Measurements from ENCODE around the gene HSPA1L.

HSPA1L gene

DNA sequence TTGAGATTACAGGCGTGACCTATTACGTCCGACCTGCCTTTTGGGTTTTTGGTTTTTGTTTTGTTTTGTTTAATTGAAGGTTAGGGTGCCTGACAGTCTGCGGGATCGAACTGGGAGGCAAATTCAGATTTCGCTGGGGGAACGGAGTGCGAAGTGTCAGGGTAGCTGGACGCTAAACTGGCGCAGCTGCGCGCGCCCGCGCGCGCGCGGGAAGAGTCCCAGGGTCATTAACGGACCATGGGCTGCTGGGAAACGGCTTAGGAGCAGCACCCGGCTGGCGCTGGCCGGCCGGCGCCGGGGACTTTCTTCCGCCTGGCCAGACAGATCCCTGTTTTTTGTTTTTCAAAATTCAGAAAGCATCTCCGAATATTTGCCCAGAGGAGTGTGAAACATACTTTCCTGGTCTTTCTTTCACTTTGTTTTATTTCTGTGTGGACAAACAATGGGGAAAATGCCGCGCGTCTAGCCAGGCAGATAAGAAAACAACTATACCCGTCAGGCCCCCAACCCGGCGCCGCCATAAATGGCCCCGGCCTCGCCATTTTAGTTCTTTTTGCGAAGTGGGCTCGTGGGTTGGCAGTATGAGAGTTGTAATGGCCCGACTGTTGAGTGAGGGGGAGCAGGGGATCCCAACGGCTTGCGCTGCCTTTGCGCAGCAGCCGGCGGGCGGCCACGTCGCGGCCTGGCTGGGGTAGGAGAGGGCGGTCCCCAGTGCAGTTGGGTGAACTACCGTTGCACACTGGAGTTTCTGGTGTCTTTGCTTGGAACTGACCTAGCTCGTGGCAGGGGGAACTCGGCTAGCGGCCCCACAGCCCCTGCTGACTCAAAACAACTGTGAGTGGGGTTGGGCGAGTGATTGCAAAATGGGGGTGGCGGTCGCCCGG is 19.5 kb upstream of the HSPA1L start (continued):
- TF ChIP-seq, protein P1, sequence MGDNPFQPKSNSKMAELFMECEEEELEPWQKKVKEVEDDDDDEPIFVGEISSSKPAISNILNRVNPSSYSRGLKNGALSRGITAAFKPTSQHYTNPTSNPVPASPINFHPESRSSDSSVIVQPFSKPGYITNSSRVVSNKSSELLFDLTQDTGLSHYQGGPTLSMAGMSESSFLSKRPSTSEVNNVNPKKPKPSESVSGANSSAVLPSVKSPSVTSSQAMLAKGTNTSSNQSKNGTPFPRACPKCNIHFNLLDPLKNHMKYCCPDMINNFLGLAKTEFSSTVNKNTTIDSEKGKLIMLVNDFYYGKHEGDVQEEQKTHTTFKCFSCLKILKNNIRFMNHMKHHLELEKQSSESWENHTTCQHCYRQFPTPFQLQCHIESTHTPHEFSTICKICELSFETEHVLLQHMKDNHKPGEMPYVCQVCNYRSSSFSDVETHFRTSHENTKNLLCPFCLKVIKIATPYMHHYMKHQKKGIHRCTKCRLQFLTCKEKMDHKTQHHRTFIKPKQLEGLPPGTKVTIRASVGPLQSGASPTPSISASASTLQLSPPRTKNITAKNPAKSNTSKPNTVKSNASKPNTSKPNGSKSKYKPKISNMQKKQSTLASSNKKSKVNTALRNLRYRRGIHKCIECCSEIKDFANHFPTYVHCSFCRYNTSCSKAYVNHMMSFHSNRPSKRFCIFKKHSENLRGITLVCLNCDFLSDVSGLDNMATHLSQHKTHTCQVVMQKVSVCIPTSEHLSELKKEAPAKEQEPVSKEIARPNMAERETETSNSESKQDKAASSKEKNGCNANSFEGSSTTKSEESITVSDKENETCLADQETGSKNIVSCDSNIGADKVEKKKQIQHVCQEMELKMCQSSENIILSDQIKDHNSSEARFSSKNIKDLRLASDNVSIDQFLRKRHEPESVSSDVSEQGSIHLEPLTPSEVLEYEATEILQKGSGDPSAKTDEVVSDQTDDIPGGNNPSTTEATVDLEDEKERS (tag by site-specific recombination; IDR thresholded peaks at IDR 0.05), result no peak; the same call in 1 of the 2 replicates
- TF ChIP-seq ZBTB17 (tag by site-specific recombination; IDR thresholded peaks at IDR 0.05), result peak; percentile 84
- no peak for TF ChIP-seq ZNF549 (tag by site-specific recombination; IDR thresholded peaks at IDR 0.05)
- peak; percentile 76 for TF ChIP-seq WT1 (tag by site-specific recombination; IDR thresholded peaks at IDR 0.05)
- TF ChIP-seq ZIC2 (tag by site-specific recombination; IDR thresholded peaks at IDR 0.05), result no peak
- no peak for TF ChIP-seq ZNF837 (tag by site-specific recombination; IDR thresholded peaks at IDR 0.05)
- no peak for TF ChIP-seq SCRT1 (tag by site-specific recombination; IDR thresholded peaks at IDR 0.05; ENCODE audit: borderline replicate concordance)
- TF ChIP-seq ZNF747 (tag by site-specific recombination; IDR thresholded peaks at IDR 0.05), result no peak
- peak; percentile 73; the same call in 1 of the 2 replicates for TF ChIP-seq GLI4 (tag by site-specific recombination; IDR thresholded peaks at IDR 0.05)
- no peak for TF ChIP-seq ZNF211 (tag by site-specific recombination; IDR thresholded peaks at IDR 0.05; ENCODE audit: low read depth)
- TF ChIP-seq ZSCAN23 (tag by site-specific recombination; IDR thresholded peaks at IDR 0.05), result no peak
- TF ChIP-seq, protein P2, sequence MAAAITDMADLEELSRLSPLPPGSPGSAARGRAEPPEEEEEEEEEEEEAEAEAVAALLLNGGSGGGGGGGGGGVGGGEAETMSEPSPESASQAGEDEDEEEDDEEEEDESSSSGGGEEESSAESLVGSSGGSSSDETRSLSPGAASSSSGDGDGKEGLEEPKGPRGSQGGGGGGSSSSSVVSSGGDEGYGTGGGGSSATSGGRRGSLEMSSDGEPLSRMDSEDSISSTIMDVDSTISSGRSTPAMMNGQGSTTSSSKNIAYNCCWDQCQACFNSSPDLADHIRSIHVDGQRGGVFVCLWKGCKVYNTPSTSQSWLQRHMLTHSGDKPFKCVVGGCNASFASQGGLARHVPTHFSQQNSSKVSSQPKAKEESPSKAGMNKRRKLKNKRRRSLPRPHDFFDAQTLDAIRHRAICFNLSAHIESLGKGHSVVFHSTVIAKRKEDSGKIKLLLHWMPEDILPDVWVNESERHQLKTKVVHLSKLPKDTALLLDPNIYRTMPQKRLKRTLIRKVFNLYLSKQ (tag by site-specific recombination; IDR thresholded peaks at IDR 0.05; ENCODE audit: borderline replicate concordance), result no peak
- TF ChIP-seq ZNF843 (tag by site-specific recombination; IDR thresholded peaks at IDR 0.05), result peak; percentile 46; the same call in 1 of the 2 replicates
- TF ChIP-seq BCL11A (tag by site-specific recombination; IDR thresholded peaks at IDR 0.05; ENCODE audit: low read depth), result peak; percentile 93
- TF ChIP-seq, protein P3, sequence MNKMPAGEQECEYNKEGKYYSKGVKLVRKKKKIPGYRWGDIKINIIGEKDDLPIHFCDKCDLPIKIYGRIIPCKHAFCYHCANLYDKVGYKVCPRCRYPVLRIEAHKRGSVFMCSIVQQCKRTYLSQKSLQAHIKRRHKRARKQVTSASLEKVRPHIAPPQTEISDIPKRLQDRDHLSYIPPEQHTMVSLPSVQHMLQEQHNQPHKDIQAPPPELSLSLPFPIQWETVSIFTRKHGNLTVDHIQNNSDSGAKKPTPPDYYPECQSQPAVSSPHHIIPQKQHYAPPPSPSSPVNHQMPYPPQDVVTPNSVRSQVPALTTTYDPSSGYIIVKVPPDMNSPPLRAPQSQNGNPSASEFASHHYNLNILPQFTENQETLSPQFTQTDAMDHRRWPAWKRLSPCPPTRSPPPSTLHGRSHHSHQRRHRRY (tag by site-specific recombination; IDR thresholded peaks at IDR 0.05), result no peak
- TF ChIP-seq ZNF221 (tag by site-specific recombination; IDR thresholded peaks at IDR 0.05; ENCODE audit: borderline replicate concordance), result no peak
- no peak for TF ChIP-seq ZFP3 (tag by site-specific recombination; IDR thresholded peaks at IDR 0.05; ENCODE audit: low read depth)
- TF ChIP-seq, protein P4, sequence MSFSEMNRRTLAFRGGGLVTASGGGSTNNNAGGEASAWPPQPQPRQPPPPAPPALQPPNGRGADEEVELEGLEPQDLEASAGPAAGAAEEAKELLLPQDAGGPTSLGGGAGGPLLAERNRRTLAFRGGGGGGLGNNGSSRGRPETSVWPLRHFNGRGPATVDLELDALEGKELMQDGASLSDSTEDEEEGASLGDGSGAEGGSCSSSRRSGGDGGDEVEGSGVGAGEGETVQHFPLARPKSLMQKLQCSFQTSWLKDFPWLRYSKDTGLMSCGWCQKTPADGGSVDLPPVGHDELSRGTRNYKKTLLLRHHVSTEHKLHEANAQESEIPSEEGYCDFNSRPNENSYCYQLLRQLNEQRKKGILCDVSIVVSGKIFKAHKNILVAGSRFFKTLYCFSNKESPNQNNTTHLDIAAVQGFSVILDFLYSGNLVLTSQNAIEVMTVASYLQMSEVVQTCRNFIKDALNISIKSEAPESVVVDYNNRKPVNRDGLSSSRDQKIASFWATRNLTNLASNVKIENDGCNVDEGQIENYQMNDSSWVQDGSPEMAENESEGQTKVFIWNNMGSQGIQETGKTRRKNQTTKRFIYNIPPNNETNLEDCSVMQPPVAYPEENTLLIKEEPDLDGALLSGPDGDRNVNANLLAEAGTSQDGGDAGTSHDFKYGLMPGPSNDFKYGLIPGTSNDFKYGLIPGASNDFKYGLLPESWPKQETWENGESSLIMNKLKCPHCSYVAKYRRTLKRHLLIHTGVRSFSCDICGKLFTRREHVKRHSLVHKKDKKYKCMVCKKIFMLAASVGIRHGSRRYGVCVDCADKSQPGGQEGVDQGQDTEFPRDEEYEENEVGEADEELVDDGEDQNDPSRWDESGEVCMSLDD (tag by site-specific recombination; IDR thresholded peaks at IDR 0.05), result peak; percentile 60
- peak; percentile 91 for TF ChIP-seq ZEB2 (tag by site-specific recombination; IDR thresholded peaks at IDR 0.05)
- no peak for TF ChIP-seq ZNF174 (tag by site-specific recombination; IDR thresholded peaks at IDR 0.05)
- TF ChIP-seq, protein P5, sequence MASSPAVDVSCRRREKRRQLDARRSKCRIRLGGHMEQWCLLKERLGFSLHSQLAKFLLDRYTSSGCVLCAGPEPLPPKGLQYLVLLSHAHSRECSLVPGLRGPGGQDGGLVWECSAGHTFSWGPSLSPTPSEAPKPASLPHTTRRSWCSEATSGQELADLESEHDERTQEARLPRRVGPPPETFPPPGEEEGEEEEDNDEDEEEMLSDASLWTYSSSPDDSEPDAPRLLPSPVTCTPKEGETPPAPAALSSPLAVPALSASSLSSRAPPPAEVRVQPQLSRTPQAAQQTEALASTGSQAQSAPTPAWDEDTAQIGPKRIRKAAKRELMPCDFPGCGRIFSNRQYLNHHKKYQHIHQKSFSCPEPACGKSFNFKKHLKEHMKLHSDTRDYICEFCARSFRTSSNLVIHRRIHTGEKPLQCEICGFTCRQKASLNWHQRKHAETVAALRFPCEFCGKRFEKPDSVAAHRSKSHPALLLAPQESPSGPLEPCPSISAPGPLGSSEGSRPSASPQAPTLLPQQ (tag by site-specific recombination; IDR thresholded peaks at IDR 0.05), result peak; percentile 64; the same call in 1 of the 2 replicates
- TF ChIP-seq ZNF2 (tag by site-specific recombination; IDR thresholded peaks at IDR 0.05), result peak; percentile 89
- no peak for TF ChIP-seq ZNF133 (tag by site-specific recombination; IDR thresholded peaks at IDR 0.05)
- peak; percentile 93 for TF ChIP-seq BCL11B (tag by site-specific recombination; IDR thresholded peaks at IDR 0.05; ENCODE audit: low read depth)
- TF ChIP-seq ZNF341 (tag by site-specific recombination; IDR thresholded peaks at IDR 0.05; ENCODE audit: low read depth), result no peak
- TF ChIP-seq ZNF629 (tag by site-specific recombination; IDR thresholded peaks at IDR 0.05), result peak; percentile 88
- TF ChIP-seq, protein P6, sequence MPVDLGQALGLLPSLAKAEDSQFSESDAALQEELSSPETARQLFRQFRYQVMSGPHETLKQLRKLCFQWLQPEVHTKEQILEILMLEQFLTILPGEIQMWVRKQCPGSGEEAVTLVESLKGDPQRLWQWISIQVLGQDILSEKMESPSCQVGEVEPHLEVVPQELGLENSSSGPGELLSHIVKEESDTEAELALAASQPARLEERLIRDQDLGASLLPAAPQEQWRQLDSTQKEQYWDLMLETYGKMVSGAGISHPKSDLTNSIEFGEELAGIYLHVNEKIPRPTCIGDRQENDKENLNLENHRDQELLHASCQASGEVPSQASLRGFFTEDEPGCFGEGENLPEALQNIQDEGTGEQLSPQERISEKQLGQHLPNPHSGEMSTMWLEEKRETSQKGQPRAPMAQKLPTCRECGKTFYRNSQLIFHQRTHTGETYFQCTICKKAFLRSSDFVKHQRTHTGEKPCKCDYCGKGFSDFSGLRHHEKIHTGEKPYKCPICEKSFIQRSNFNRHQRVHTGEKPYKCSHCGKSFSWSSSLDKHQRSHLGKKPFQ (tag by site-specific recombination; IDR thresholded peaks at IDR 0.05), result no peak

All from HEK293 (cell line).